H4 (cell line): Measurements from ENCODE around the gene F7. TPM values are rescaled to one million over a fixed set of nuclear protein-coding genes. Genes with fewer than 3 reads are reported as not detected.
"Not testable (repeated sequence)": the region's sequence is repeated elsewhere in the genome, so short reads cannot be mapped to it uniquely, and the experiment has no call there.

Experiments
- DNase-seq: peaks from one replicate; pipeline ENCODE4 v3.0.0-alpha.2; 2015; ENCODE audit warnings: low spot score
- total RNA-seq: library from RNA; depleted of rRNA; stranded (reverse); fragments of >200 nt; shearing (Covaris generic); gene quantifications from 2 replicates; pipeline ENCODE4 v1.2.3, GENCODE V29; 2014

The F7 gene
- total RNA-seq, 1 experiment from 2014 or later: not detected

DNA sequence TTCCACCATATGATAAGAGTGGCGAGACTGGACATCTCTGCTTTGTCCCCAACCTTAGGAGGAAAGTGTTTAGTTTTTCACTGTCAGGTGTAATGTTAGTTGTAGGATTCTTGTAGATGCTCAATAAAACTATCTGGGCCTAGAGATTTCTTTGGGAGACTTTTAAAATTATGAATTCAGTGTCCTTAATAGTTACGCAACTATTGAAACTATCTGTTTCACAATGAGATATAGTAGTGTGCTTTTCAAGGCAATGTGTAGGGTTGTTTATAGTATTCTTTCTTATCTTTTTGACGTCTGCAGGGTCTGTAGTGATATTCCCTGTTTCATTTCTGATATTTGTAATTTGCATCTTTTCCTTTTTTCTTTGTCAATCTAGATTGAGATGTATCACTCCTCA, 33.2 kb upstream of the F7 start:
- no peak for DNase-seq

DNA sequence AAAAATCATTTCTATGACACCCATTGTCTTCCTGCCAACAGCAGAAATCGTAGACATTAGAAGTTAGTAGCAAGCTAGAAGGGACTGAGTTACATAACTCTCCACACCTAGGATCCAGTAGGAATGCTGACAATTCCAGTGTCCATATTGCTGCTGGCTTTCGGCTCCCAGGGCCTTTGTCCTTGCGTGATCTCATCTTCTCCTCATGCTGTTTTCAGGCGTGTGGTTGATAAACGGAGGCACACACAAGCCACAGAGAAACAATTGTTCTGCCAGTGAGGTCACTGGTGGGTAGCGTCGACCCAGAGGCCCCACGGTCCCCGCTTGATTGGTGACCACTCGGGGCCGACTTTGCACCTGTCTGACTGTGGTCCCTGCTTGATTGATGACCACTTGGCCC, 31.6 kb upstream of the F7 start:
- DNase-seq: no peak

DNA sequence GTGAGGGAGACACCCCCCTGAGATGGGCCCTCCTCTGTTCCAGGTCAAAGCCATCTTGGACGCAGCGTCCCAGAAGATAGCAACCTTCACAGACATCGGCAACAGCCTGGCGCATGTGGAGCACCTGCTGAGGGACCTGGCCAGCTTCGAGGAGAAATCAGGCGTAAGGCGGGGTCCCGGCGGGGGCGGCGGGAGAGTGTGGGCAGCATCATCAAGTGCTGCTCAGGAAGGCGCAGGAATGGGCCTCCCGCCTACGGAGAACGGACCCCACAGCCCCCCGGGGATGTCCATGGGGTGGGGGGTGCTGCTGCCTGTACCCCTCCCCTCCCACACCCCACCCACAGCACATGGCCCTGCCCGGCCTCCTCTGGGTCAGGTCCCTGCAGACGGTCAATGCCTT, 31.2 kb upstream of the F7 start:
- no peak for DNase-seq

DNA sequence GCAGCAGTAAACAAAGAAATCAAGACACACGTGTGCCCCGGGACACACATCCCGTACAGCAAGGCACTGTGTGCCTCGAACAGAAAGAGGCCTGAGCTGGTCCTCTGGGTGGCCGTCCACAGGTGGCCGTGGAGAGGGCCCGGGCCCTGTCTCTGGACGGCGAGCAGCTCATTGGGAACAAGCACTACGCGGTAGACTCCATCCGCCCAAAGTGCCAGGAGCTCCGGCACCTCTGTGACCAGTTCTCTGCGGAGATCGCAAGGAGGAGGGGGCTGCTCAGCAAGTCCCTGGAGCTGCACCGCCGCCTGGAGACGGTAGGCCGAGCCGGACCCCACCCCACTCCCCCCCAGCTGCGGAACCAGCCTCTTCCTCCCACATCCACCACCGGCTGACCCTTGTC, 30.7 kb upstream of the F7 start:
- DNase-seq: no peak

DNA sequence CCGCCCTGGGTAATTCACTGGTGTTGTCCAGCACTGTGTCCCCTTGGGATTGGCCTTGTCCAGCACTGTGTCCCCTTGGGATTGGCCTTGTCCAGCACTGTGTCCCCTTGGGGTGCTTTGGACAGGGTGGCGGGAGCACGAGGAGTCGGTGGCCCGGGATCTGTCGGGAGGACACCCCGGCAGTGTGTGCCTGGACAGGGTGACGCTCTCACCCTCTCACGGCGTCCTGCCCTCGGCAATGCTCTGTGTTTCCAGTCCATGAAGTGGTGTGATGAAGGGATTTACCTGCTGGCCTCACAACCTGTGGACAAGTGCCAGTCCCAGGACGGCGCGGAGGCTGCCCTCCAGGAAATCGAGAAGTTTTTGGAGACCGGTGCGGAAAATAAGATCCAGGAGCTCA, 29.9 kb upstream of the F7 start:
- DNase-seq: no peak

DNA sequence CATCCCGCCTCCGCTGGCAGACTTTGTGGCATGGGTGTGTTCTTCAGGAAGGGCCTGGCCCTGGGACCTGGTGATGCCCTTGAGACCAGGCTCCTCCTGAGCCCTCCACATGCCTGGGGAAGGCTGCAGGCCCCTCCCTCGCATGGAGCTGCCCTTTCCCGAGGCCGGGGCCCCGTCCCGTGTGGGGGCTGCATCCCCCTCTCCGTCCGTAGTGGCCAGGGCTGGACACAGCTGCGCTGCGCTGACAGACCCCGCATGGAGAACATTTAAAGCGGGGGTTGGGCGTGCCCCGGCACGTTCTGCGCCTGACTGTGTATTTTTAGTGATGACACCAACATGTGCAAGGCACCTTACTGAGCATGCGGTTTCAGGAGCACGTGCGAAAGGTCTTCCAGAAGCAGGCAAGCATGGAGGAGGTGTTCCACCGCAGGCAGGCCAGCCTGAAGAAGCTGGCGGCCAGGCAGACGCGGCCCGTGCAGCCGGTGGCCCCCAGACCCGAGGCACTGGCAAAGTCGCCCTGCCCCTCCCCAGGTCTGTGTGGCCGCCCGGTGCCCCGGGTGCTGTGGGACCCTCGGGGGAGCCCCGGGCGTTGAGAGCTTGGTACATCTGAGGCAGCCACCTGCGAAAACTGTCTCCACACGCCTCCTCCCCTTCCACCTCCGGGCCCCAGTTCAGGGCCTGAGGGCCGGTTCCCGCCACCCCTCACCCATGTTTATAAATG, 28.8 kb upstream of the F7 start:
- no peak for DNase-seq

DNA sequence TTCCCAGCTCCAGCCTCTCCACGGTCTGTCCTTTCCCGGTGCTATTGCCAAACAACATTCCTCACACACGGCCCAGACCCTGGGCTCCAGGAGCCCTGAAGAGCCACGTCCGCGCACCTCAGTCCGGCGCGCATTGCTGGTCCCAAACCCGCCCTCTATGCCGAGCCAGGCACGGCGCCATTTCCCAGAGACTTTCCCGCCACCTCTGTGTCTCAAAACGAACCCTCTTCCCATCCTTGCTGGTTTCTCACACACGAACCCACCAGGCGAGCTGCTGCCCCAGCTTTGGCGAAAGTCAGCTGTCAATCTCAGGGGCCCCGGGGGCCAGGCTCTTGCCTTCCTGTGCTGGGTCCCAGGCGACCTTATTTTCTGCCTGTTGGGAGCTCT, 28.0 kb upstream of the F7 start:
- no peak for DNase-seq

DNA sequence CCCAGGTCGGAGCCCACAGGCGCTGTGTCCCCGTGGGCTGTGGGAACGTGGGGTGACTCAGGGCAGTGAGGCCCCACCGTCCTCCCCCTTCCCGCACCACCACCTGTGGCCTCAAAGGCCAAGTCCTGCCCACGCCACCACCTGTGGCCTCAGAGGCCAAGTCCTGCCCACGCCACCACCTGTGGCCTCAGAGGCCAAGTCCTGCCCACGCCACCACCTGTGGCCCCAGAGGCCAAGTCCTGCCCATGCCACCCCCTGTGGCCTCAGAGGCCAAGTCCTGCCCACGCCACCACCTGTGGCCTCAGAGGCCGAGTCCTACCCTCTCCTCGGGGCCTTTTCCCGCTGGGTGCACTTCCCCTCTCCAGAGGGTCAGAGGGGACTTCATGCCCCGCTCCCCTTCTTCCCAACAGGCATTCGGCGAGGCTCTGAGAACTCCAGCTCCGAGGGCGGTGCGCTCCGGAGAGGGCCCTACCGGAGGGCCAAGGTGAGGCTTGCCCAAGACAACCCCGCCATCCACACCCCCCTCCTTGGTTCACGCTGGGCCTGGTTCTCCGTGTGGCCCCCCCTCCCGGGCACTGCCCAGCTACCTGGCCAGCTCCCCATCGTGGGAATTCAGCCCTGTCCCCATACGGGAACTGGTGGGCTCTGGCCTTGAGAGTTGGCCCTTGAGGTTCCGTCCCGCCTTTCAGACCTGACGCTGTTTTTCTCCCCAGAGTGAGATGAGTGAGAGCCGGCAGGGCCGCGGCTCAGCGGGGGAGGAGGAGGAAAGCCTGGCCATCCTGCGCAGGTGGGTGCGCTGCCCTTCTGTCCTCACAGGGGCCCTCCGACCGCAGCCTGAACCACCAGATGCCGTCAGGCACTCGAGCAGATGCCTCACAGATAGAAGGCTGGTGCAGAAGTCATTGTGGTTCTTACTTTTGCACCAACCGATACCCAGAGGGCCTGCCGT, 27.4 kb upstream of the F7 start:
- no peak for DNase-seq

DNA sequence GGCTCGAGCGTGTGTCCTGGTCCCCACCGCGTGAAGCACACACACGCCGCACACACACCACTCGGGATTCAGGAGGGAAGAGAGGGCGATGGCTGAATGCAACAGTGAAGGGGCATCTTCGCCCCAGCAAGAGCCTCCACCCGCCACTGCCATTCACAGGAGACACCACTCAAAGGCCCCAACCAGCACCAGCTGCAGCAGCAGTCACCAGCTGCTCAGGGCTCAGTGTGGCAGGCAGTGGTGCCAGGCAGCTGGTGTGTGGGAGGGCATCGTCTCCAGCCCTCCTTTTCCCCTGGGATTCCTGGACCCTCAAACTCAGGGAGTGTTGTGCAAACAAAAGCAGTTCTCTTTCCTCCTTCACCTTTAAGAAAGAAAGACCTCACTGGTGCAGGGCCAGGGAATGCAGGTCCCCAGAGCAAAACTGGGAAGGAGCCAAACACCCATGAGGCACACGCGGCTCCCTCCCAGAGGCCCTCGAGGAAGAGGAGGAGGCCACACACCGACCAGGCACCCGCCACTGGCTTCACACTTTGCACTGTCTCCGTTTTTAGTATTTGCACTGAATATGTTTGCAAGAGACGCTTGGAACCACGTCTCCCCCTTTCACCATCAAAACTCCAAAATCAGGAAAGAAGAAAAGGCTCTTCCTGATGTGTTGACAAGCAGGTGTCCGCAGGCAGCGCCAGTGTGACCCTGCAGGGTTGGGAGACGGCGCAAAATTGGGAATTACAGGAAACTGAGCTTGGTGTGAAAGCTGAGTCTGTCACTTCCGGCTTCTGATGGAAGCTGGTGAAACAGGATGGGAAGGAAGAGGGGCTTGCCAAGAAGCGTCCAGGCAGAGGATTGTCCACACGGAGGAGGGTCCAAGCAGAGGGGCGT, 26.4 kb upstream of the F7 start:
- DNase-seq: no peak

DNA sequence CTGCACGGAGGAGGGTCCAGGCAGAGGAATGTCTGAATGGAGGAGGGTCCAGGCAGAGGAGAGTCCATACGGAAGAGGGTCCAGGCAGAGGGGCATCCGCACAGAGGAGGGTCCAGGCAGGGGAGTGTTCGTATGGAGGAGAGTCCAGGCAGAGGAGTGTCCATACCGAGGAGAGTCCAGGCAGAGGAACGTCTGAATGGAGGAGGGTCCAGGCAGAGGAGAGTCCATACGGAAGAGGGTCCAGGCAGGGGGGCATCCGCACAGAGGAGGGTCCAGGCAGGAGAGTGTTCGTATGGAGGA, 25.9 kb upstream of the F7 start:
- DNase-seq: not testable (repeated sequence)

DNA sequence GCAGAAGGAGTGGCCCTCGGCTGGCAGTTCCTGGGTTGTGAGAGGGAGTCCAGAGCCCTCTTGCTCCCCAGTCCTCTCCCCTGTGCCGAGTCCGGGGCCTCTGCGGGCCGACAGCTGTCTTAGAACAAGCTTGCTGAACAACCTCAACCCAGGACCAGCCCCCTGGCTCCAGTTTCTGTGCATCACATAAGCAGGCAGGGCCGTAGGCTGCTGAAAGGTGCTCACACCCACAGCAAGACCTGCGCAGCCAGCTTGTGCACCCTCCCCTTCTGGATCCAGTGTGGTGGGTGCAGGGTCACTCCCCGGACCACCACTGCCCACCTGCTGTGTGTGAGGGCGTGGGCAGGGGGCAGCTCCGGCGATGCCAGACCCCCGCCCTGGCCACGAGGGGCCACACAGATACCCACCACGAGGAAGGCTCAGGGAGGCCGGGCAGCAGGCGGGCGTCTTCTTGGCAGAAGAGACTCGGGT, 25.2 kb upstream of the F7 start:
- no peak for DNase-seq

DNA sequence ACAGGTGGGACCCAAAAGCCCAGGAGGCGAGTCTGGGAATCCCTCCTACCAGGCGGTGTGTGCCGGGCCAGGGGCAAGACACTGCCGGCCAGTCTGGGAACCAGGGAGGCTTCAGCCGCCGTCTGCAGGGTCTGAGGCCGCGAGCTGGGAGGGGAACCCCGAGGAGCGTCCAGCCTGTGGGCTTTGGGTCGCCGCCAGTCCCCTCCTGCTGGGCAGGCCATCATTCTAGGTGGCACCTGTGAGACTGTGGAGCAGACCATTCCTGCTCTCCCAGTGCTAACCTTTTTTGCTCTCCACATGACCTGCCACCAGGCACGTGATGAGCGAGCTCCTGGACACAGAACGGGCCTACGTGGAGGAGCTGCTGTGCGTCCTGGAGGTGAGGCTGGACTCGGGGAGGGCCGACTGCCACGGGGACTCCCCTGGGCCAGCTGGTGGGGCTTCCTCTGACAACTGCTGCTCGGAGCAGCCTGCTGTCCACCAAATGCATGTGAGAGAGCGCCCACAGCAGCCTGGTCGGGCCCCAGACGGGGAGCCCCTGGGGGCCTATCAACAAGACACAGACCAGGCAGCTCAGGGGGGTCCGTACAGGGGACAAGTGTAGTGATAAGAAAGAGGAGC, 24.6 kb upstream of the F7 start:
- DNase-seq: no peak

DNA sequence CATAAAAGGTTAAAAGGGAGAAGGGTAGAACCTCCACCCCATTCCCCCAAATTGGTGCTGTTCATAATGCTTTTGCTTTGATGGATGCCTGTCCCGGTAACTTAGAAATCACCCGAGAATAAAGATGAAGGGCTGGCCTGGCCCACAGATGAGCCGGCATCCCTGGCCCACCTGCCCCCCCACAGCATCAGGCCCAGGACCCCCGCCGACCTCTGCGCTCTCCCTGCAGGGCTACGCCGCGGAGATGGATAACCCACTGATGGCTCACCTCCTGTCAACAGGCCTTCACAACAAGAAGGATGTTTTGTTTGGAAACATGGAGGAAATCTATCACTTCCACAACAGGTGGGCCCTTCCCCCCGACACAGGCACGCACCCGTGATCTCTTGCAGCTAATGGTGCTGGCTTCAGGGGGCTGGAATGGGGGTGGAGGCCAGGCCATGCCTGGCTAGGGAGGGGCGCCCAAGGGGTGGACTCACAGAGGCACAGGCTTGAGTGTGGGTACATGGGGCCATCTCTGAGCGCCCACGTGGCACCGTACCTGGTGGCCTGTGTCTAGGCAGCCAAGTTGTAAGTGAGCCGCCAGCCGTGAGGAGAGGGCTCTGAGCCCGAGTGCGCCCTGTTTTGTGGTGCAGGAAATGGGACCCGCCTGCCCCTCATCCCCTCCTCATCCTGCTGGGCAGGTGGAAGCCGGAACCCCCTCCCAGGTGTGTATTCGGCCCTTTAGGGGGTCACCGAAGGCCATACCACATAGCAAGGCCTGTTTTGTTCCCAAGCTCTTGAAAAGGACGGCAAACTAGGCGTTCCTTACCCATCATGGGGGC, 23.2 kb upstream of the F7 start:
- DNase-seq: no peak

DNA sequence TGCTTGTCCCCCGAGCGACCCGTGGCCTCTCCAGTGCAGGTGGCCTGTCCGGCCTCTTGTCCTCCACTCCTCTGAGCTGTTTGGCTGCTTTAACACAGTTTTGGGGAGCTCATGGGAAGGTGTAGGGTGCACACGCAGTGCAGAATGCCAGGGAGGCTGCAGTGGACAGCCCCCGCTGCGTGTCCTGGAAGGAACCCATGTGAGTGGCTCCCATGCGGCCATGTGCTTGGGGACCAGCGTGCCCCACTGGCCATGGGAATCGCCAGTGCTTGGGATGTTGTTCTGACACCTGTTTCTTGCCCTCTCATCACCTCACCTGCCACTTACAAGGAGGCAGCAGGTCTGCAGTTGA, 22.6 kb upstream of the F7 start:
- DNase-seq: no peak

DNA sequence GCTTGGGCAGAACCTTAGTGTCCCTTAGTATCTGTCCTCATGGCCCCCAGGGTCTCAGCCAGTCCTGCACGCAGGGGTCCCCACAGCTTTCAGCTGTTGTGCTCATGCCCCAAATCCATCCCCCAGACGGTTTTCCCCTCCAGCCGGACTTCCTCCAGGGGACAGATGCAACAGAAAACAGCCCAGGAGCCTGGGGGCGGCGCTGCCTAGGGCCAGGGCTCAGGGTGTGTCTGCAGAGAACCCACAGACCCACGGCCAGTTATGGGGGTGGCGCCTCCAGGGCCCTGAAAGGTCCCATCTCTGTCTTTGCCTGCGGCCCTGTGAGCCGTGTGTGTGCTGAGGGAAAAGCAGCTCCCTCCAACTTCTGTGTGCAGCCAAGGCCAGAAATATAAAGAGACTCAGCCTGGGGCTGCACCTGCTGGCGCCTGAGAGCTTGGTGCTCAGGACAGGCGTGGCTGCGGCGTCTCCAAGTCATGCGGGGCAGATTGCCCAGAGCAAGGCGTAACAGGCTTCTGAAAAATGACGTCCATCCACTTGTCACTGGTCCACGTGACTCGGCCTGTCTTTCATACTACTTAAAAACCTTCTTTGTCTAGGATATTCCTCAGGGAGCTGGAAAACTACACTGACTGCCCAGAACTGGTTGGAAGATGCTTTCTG, 22.1 kb upstream of the F7 start:
- DNase-seq: no peak

DNA sequence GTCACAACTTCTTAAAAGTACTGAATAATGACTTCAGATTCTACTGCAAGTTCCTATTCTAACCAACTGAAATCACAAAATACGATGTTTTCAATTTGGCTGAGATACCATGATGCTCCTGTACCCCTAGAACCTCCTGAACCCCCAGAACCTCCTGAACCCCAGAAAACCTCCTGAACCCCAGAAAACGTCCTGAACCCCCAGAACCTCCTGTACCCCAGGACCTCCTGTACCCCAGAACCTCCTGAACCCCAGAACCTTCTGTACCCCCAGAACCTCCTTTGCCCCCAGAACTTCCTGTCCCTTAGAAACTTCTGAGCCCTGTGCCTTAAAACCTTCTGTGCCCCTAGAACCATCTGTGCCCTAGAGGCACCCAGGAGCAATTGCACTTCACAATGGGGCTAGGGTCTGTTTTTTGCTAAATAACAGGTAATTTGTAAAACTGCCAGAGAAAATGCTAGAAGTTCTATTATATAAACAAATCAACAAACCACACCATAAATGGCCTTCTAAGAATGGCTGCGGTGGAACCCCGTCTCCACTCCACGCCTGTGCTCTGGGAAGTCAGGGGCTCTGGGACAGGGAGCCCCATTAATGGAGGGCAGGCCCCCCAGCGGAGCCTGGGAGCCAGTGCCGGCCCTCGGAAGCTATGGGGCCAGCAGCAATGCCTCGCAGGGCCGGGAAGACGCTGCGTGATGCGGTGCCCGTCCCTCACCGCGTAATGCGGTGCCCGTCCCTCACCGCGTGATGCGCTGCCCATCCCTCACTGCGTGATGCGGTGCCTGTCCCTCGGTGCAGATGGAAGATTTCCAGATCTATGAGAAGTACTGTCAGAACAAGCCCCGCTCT, 21.3 kb upstream of the F7 start:
- DNase-seq: no peak

DNA sequence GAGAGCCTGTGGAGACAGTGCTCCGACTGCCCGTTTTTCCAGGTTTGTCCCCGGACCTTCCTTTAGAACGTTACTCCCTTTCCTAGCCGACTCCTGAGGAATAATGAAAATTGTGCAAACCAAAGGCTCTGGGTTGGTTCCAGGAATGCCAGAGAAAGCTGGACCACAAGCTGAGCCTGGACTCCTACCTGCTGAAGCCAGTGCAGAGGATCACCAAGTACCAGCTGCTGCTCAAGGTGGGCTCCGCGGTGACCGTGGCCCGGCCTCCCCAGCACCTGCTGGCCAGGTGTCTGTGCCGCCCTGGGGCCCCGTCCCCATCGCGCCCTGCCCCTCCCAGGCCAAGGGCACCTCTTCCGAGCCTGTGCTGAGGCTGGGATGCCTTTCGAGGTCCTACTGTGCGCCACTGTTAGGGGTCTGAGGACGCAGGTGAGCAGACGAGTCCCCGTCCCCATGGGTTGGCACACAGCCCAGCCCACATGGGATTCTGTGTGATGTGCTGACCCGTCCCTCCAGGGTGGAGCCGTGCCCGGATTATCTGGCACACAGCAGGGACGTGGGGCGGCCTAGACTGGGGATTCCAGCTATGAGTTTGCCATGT, 20.5 kb upstream of the F7 start:
- no peak for DNase-seq

DNA sequence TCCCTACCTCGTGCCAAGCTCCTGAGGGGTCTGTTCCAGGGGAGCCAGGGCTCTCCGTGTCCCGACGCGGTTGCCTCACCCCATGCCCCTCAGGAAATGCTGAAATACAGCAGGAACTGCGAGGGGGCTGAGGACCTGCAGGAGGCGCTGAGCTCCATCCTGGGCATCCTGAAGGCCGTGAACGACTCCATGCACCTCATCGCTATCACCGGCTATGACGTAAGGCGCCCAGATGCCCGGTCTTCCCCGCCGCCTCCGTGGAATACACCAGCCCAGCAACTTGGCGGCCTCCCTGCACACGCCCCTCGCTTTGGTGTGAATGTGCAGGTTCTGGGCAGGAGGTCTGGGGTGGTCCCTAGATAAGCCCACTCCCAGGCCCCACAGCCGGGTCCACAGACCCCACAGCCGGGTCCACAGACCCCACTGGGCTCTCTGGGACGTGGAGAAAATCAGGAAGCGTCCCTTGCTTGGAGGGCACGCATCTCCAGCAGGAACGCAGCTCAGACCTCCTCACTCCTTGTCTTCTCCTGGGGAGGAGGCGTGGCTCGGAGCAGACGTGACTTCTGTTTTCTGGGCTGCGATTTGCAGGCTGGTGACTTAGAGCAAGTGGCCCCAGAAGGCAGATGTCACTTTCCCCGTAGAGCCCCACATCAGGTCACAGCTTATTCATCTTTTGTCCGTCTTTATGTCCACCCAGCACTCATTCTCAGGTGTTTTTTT, 19.4 kb upstream of the F7 start:
- no peak for DNase-seq
